Measurements from ENCODE around the gene DDX42. TPM values are rescaled to one million over a fixed set of nuclear protein-coding genes. Genes with fewer than 3 reads are reported as not detected.

The DDX42 gene
- total and polyA plus RNA-seq, 2 experiments from 2014 or later = 31.1 to 79.9 TPM

- Histone ChIP-seq H3K79me2 (peaks cover 100% of the 10 kb centered on the region), H3K27ac (no peak overlapping the region), H3K9me3 (ENCODE audit: low read depth) (no peaks in the 10 kb centered on the region), H3K4me3 (no peak overlapping the region), H3K36me3 (replicated peaks; ENCODE audit: insufficient read depth, low read depth) (no peaks in the 10 kb centered on the region), H2AFZ (no peak overlapping the region), H3K4me2 (no peak overlapping the region), H3K27me3 (no peaks in the 10 kb centered on the region), H4K20me1 (ENCODE audit: insufficient read depth, poor library complexity, severe bottlenecking) (peaks cover 79% of the 10 kb centered on the region), H3K4me1 (ENCODE audit: insufficient read depth) (no peaks in the 10 kb centered on the region), H3K9me2 (replicated peaks; ENCODE audit: insufficient read depth) (no peaks in the 10 kb centered on the region)
- WGBS (ENCODE audit: low lambda C conversion rate, missing lambda C conversion rate) = 94% methylated on average over 6 of the region's 6 CpGs
- DNase-seq (ENCODE audit: low spot score) = no peak
- no peak for TF ChIP-seq CTCF (IDR thresholded peaks at IDR 0.05; ENCODE audit: poor library complexity)
- no peak for TF ChIP-seq EZH2 (IDR thresholded peaks at IDR 0.05; ENCODE audit: borderline replicate concordance)
- TF ChIP-seq EZH2phosphoT487 (IDR thresholded peaks at IDR 0.05; ENCODE audit: low read depth, severe bottlenecking, unreplicated experiment) = no peak
Measured at GRCh38 chr17:63783522-63783921, 9.6 kb downstream of the DDX42 start.

GRCh38 chr17:63785556-63785955 lies 11.6 kb downstream of the DDX42 start:
- Histone ChIP-seq H3K4me2 (no peak overlapping the region), H3K36me3 (replicated peaks; ENCODE audit: insufficient read depth, low read depth) (peaks cover 6% of the 10 kb centered on the region), H3K9me2 (replicated peaks; ENCODE audit: insufficient read depth) (no peaks in the 10 kb centered on the region), H4K20me1 (ENCODE audit: insufficient read depth, poor library complexity, severe bottlenecking) (peaks cover 62% of the 10 kb centered on the region), H3K9me3 (ENCODE audit: low read depth) (no peaks in the 10 kb centered on the region), H3K27ac (no peak overlapping the region), H3K79me2 (peaks cover 97% of the 10 kb centered on the region), H3K4me3 (no peak overlapping the region), H3K4me1 (ENCODE audit: insufficient read depth) (no peaks in the 10 kb centered on the region), H3K27me3 (no peaks in the 10 kb centered on the region), H2AFZ (no peak overlapping the region)
- WGBS (ENCODE audit: low lambda C conversion rate, missing lambda C conversion rate) = 95% methylated on average over 1 of the region's 1 CpG
- no peak for DNase-seq (ENCODE audit: low spot score)
- TF ChIP-seq EZH2 (IDR thresholded peaks at IDR 0.05; ENCODE audit: borderline replicate concordance) (no peak), EZH2phosphoT487 (IDR thresholded peaks at IDR 0.05; ENCODE audit: low read depth, severe bottlenecking, unreplicated experiment) (no peak), CTCF (IDR thresholded peaks at IDR 0.05; ENCODE audit: poor library complexity) (no peak)

GRCh38 chr17:63786117-63786516 lies 12.1 kb downstream of the DDX42 start:
- Histone ChIP-seq H3K4me1 (ENCODE audit: insufficient read depth) (no peaks in the 10 kb centered on the region), H3K9me3 (ENCODE audit: low read depth) (no peaks in the 10 kb centered on the region), H3K36me3 (replicated peaks; ENCODE audit: insufficient read depth, low read depth) (peaks cover 6% of the 10 kb centered on the region), H4K20me1 (ENCODE audit: insufficient read depth, poor library complexity, severe bottlenecking) (peaks cover 60% of the 10 kb centered on the region), H3K4me2 (no peak overlapping the region), H3K79me2 (peaks cover 97% of the 10 kb centered on the region), H2AFZ (no peak overlapping the region), H3K4me3 (no peak overlapping the region), H3K9me2 (replicated peaks; ENCODE audit: insufficient read depth) (no peaks in the 10 kb centered on the region), H3K27ac (no peak overlapping the region), H3K27me3 (no peaks in the 10 kb centered on the region)
- no peak for DNase-seq (ENCODE audit: low spot score)
- 100% methylated on average over 1 of the region's 1 CpG for WGBS (ENCODE audit: low lambda C conversion rate, missing lambda C conversion rate)
- TF ChIP-seq EZH2 (IDR thresholded peaks at IDR 0.05; ENCODE audit: borderline replicate concordance) (no peak), EZH2phosphoT487 (IDR thresholded peaks at IDR 0.05; ENCODE audit: low read depth, severe bottlenecking, unreplicated experiment) (no peak), CTCF (IDR thresholded peaks at IDR 0.05; ENCODE audit: poor library complexity) (no peak)

All from hepatocyte (in vitro differentiated cells).